NT2/D1 (cell line): ENCODE results near the gene DNAL1.
"Not testable (repeated sequence)": the region's sequence is repeated elsewhere in the genome, so short reads cannot be mapped to it uniquely, and the experiment has no call there.

Experiments
- DNase-seq: peaks from one replicate; pipeline ENCODE4 v3.0.0-alpha.2; 2011; ENCODE audit warnings: low read depth, low spot score
- H3K27me3 ChIP-seq: 2 replicates; pipeline ENCODE4 v1.6.0; 2011; ENCODE audit warnings: mild to moderate bottlenecking; ENCODE audit not compliant: insufficient read length, insufficient read depth
- H3K36me3 ChIP-seq: 2 replicates; pipeline ENCODE4 v1.6.1; 2011; ENCODE audit warnings: mild to moderate bottlenecking, low read length, mixed read lengths; ENCODE audit not compliant: insufficient read depth, insufficient read length
- H3K4me1 ChIP-seq: 2 replicates; pipeline ENCODE4 v1.5.1; 2011; ENCODE audit not compliant: insufficient read depth, insufficient read length
- H3K4me3 ChIP-seq: 2 replicates; pipeline ENCODE4 v1.5.1; 2011; ENCODE audit warnings: low read depth; ENCODE audit not compliant: insufficient read length
- H3K9ac ChIP-seq: 2 replicates; pipeline ENCODE4 v1.6.0; 2011; ENCODE audit warnings: low read depth; ENCODE audit not compliant: insufficient read length
- H3K9me3 ChIP-seq: 2 replicates; pipeline ENCODE4 v1.5.1; 2011; ENCODE audit warnings: mild to moderate bottlenecking, low read length; ENCODE audit not compliant: insufficient read depth
- SUZ12 ChIP-seq: IDR thresholded peaks from 2 replicates; pipeline ENCODE4 v1.6.1; 2011; ENCODE audit not compliant: insufficient read length, insufficient read depth; ENCODE audit errors: extremely low read depth
- YY1 ChIP-seq: IDR thresholded peaks from 2 replicates; pipeline ENCODE4 v1.6.1; 2011; ENCODE audit not compliant: insufficient read length, insufficient read depth
- ZNF274 ChIP-seq: IDR thresholded peaks from 2 replicates; pipeline ENCODE4 v1.6.1; 2011; ENCODE audit warnings: mild to moderate bottlenecking, low read depth, low read length

Gene DNAL1

GRCh38 chr14:73686901-73687300 lies 42.1 kb downstream of the DNAL1 start:
- H3K4me3 ChIP-seq = no peak overlapping the region
- TF ChIP-seq ZNF274 (no peak), SUZ12 (no peak), YY1 (no peak)
- no peak for DNase-seq
- no peaks in the 10 kb centered on the region for H3K9me3 ChIP-seq
- no peaks in the 10 kb centered on the region for H3K4me1 ChIP-seq
- H3K27me3 ChIP-seq = no peaks in the 10 kb centered on the region
- H3K9ac ChIP-seq = no peak overlapping the region
- peaks cover 8% of the 10 kb centered on the region for H3K36me3 ChIP-seq

DNA sequence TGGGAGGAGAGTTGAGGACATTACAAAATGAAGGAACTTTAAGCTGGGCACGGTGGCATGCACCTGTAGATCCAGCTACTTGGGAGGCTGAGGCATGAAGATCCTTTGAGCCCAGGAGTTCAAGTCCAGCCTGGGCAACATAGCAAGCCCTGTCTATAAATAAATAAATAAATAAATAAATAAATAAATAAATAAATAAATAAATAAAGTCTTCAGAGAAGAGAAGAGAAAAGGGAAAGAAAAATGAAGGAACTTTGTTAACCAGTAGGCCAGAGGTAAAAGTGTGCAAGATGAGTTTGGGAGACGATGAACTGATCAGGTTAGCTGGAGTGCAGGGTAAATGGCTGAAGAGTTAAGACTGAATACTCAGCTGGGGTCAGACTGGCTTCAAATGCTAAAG lies 49.3 kb downstream of the DNAL1 start:
- H3K9me3 ChIP-seq = no peaks in the 10 kb centered on the region
- no peak for DNase-seq
- no peak overlapping the region for H3K9ac ChIP-seq
- no peak for TF ChIP-seq SUZ12
- no peak for TF ChIP-seq YY1
- TF ChIP-seq ZNF274 = no peak
- H3K4me1 ChIP-seq = no peaks in the 10 kb centered on the region
- H3K4me3 ChIP-seq = no peak overlapping the region
- peaks cover 3% of the 10 kb centered on the region for H3K36me3 ChIP-seq
- no peaks in the 10 kb centered on the region for H3K27me3 ChIP-seq

DNA sequence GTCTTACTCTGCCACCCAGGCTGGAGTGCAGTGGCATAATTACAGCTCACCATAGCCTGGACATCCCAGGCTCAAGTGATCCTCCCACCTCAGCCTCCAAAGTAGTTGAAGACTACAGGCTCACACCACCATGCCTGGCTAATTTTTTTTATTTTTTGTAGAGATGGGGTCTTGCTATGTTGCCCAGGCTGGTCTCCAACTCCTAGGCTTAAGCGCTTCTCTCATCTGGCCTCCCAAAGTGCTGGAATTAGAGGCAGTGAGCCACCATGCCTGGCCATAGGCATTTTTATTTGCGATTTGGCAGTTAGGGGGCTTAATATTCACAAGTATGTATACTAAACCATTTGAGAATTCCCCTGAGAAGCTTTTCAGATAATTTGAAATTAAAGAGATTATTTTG lies 50.3 kb downstream of the DNAL1 start:
- Histone ChIP-seq H3K27me3 (no peaks in the 10 kb centered on the region), H3K9me3 (no peaks in the 10 kb centered on the region), H3K4me1 (no peaks in the 10 kb centered on the region), H3K4me3 (no peak overlapping the region), H3K36me3 (peaks cover 3% of the 10 kb centered on the region), H3K9ac (no peak overlapping the region)
- no peak for TF ChIP-seq YY1
- TF ChIP-seq SUZ12 = no peak
- no peak for TF ChIP-seq ZNF274
- no peak for DNase-seq

GRCh38 chr14:73695997-73696396 lies 51.2 kb downstream of the DNAL1 start:
- H3K36me3 ChIP-seq = no peaks in the 10 kb centered on the region
- no peak overlapping the region for H3K9ac ChIP-seq
- no peaks in the 10 kb centered on the region for H3K27me3 ChIP-seq
- H3K9me3 ChIP-seq = no peaks in the 10 kb centered on the region
- no peak overlapping the region for H3K4me3 ChIP-seq
- TF ChIP-seq ZNF274 = no peak
- no peak for TF ChIP-seq SUZ12
- no peak for TF ChIP-seq YY1
- no peak for DNase-seq
- H3K4me1 ChIP-seq = no peaks in the 10 kb centered on the region

DNA sequence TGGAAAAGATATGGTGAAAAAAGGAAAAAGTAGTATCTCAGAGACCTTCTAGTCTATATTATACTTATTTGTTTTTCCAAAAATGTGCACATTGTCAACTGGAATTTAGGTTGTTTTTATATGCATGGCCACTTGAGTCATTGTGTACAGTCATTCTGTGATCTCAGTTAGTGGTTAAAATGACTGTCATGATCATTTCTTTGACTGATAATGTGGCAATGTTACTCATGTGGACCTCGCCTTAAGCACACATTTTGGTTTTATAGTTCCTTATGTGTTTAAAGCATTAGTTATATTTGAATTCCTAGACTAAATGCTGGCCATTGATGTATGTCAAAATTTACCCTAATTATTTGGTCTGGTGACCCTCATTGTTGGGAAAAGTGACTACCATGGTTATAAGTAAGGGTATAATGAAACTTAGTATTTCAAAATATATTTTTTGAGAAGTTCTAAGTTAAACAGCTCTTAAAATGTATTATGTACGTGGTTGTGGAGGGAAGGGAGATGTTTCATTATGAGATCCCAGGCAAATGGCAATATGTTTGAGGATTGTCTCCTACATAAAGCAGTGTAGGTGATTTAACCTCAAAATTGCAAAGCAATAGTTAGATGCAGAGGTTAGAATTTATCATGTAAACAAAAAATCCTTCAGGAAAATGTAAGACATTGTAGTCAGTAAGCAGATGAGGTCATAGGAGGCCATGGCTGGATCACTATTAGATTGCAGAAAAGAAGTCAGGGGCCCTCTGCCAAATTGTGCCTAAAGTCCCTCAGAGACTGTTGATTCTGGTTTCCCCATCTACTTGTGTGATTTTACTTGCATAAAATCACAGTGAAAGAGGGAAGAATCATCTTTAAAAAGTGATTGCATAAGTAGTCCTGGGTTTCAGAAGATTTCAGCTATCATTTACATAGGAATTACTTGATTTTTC lies 51.9 kb downstream of the DNAL1 start:
- DNase-seq = no peak
- H3K9ac ChIP-seq = no peak overlapping the region
- H3K4me3 ChIP-seq = no peak overlapping the region
- H3K27me3 ChIP-seq = no peaks in the 10 kb centered on the region
- TF ChIP-seq SUZ12 (no peak), ZNF274 (no peak), YY1 (no peak)
- no peaks in the 10 kb centered on the region for H3K36me3 ChIP-seq
- no peaks in the 10 kb centered on the region for H3K9me3 ChIP-seq
- H3K4me1 ChIP-seq = no peaks in the 10 kb centered on the region

- no peak overlapping the region for H3K4me3 ChIP-seq
- H3K4me1 ChIP-seq = no peaks in the 10 kb centered on the region
- H3K36me3 ChIP-seq = no peaks in the 10 kb centered on the region
- H3K9me3 ChIP-seq = no peaks in the 10 kb centered on the region
- TF ChIP-seq SUZ12 (no peak), YY1 (no peak), ZNF274 (no peak)
- no peaks in the 10 kb centered on the region for H3K27me3 ChIP-seq
- no peak for DNase-seq
- no peak overlapping the region for H3K9ac ChIP-seq
Measured at GRCh38 chr14:73700325-73700724, 55.5 kb downstream of the DNAL1 start.

- not testable (repeated sequence) for H3K9me3 ChIP-seq, H3K27me3 ChIP-seq
Measured at GRCh38 chr14:73708076-73708475, 63.3 kb downstream of the DNAL1 start.

More at GRCh38 chr14:73708076-73708475, 63.3 kb downstream of the DNAL1 start:
- H3K4me1 ChIP-seq, DNase-seq, H3K9ac ChIP-seq, H3K36me3 ChIP-seq, H3K4me3 ChIP-seq: not testable (repeated sequence)
